ENCODE results near the gene TMEM132E. TPM values are rescaled to one million over a fixed set of nuclear protein-coding genes. Genes with fewer than 3 reads are reported as not detected.

TMEM132E gene
- total RNA-seq, 2 donors from 2014 or later, result 0.42 to 0.67 TPM

DNA sequence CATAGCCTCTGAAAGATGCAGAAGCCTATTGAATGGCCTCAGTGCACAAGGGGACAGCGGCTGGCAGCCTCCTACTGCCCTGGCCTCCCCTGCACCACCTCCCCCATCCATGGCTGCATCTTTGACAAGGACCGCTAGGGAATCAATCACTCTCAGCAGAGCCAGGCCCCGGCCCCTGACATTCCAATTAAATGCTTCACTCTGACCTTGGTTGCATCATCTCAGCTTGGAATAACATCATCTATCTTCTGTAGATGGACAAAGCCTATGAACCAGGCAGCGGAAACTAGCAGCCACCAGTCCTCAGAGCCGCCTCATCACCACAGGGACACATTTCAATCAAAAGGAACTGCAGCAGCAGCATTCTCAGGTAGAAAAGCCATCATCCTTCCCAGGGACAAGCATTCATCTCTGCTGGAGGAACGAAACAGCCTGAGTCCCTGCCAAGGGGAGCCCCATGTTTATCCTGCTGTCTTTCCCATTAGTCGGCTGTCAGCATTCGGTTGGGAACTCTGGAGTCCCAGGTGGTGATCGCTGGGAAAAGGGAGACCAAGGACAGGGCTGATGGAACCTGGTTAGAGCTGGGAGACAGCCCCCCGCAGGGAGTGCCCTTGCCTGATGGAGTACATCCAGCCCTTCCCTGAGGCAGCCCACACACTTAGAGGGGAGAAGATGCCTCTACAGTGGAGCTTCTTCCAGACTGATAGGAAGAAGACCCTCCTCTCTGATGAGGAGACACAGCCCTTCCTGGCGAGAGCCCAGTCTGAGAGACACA is 11.5 kb upstream of the TMEM132E start:
- intact Hi-C loops (cut with DNase I), result no loop called here
- no peak for DNase-seq (ENCODE audit: low spot score)

DNA sequence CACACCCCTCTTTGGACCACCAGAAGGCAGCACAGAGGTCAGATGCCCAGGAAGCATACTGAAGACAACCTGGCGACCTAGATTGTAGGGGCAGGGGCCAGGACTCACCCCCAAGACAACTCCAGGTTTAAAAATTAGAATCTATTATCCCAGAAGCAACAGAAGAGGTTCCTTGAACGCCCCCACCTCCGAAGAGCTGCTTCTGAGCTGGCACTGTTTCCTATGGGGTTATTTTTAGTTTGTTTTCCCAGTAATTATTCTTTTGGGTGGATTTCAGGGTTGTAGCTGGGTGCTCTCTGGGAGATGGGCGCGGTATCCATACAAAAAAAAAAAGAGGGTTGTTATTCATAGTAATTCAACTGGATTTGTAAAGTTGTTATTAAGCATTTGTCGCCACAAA is 10.4 kb upstream of the TMEM132E start:
- intact Hi-C loops (cut with DNase I), result no loop called here
- DNase-seq (ENCODE audit: low spot score), result no peak

DNA sequence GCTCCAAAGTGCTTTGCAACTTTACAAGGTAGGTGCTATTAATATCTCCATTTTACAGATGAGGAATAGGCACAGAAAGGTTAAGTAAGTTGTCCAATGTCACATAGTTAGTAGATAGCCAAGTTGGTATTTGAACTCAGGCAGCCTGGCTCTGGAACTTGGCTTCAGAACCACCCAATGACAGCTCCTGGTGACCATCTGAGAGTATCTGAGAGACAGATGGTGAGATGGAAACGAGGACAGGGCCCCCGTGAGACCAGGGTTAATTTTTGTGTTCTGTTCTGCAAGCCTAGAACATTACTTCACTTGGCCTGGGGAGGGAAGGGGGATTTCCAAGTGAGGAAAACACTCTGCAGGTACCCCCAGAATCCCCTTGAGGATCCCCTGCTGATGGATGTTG is 9.8 kb upstream of the TMEM132E start:
- no peak for DNase-seq (ENCODE audit: low spot score)
- intact Hi-C loops (cut with DNase I), result no loop called here

GRCh38 chr17:34570506-34570905 is 8.9 kb upstream of the TMEM132E start:
- intact Hi-C loops (cut with DNase I), result no loop called here
- no peak for DNase-seq (ENCODE audit: low spot score)

GRCh38 chr17:34571428-34572130 is 7.8 kb upstream of the TMEM132E start:
- intact Hi-C loops (cut with DNase I), result no loop called here
- DNase-seq (ENCODE audit: low spot score), result peak; percentile 73

- intact Hi-C loops (cut with DNase I), result no loop called here
- no peak for DNase-seq (ENCODE audit: low spot score)
Measured at GRCh38 chr17:34572483-34572882, 6.9 kb upstream of the TMEM132E start.

- DNase-seq (ENCODE audit: low spot score), result no peak
- intact Hi-C loops (cut with DNase I), result no loop called here
Measured at GRCh38 chr17:34575182-34575581, 4.2 kb upstream of the TMEM132E start.

DNA sequence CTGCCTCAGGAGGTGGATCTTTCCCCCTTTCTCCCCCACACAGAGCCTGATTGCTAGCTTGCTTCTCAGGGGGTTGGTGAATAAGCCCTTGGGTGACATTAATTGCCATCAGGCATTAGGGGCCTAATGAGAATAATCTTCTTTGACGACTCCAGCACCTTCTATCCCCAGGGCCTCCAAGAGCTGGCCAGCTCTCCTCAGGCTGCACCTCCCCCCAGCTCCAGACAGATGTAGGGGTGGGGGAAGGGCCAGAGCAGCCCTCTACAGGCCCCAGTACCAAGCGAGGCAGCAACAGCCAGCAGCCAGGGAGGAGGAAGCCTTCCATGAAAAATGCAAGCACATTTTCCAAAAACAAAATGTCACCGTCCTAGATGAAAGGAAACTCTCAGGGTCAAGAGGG is 1.4 kb upstream of the TMEM132E start:
- intact Hi-C loops (cut with DNase I), result no loop called here
- no peak for DNase-seq (ENCODE audit: low spot score)

DNA sequence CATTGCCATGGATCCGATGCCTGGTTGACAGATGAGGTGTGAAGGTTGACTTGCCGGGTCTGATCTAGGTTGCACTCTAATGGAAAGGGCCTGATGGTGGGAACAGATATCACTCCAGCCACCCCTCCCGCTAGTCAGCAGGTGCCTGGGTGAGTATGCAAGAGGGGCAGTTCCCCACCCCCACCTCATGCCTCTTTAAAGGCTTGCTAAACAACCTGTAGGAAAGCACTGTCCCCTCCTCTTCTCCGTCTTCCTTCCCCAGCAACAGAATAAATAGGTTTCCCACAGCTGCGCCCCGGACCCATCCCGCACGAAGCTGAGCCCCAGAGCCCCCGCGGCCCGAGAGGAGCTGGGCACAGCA is 746 bp upstream of the TMEM132E start:
- no peak for DNase-seq (ENCODE audit: low spot score)
- intact Hi-C loops (cut with DNase I), result no loop called here

- DNase-seq (ENCODE audit: low spot score), result peak; percentile 83
Measured at GRCh38 chr17:34579979-34580684, 750 bp downstream of the TMEM132E start.

DNA sequence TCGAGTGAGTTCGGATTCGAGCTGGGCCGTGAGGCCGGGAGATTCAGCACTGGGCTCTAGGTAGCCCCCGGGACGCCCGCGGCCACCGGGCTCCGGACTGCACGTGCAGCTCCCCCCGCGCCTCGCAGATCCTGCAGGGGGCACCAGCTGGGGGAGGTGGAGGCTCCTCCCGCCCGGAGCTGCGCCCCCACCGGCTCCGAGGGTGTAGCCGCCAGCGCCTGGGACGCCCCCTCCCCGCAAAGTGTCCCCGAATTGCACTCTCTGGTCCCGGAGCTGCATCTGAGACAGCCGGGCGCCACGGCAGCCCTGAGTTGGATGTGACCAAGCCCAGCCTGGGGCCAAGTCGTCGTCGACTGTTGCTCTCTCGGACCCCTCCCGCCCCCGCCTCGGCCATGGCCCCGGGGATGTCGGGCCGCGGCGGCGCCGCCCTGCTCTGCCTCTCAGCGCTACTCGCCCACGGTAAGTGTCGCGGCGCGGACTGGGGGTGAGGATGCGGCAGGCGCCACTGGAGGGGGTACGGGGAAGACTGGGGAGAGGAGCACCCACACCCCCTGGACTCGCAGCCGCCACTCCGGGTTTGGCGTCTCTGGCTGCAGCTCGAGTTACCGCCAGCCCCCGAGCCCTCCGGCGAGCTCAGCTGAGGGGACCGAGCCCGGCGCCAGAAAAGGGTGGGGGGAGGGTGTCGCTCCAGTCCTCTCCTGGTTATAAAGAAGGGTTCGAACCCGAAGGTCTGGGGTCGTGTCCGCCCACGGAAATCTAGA is 1.5 kb downstream of the TMEM132E start:
- peak; percentile 82 for DNase-seq (ENCODE audit: low spot score)
- intact Hi-C loops (cut with DNase I), result no loop called here

More at GRCh38 chr17:34579979-34580684, 750 bp downstream of the TMEM132E start:
- intact Hi-C loops (cut with DNase I), result no loop called here

DNA sequence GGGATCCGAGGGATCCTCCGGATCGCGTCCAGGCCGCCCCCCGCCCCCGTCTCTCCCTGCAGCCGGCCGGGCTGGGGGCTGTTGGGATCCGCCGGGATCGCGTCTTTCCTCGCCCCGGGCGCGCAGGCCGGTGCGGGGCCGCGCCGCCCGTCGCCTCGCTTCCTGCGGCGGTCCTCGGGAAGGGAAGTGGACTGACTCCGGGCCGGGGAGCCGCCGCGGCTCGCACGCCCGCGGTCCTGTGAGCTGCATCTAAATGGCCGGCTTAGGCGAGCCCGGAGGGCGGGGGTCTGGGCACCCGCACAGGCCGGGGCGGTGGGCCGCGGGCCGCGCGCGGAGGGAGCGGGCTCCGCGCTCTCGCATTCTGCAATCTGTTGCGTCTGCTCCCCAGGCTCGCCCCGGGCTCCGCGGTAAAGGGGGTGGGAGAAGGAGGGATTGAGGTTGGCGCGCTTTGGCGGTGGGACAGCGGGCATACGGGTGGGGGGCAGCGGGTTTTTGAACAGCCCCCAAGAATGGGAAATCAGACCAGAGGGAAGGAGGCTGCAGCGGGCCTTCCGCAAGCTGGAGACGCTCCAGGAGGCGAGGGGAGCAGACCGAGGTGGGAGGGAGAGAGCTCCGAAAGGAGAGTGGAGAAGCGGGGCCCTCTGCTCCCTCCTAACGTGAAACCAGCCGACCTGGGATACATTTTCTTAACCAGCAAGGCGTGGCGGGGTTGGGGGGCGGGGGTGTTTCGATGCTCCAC is 2.2 kb downstream of the TMEM132E start:
- intact Hi-C loops (cut with DNase I), result no loop called here
- peak; percentile 78 for DNase-seq (ENCODE audit: low spot score)

- intact Hi-C loops (cut with DNase I), result no loop called here
Measured at GRCh38 chr17:34582185-34582900, 3.0 kb downstream of the TMEM132E start.

GRCh38 chr17:34582901-34583245 is 3.5 kb downstream of the TMEM132E start:
- intact Hi-C loops (cut with DNase I), result no loop called here
- peak; percentile 44 for DNase-seq (ENCODE audit: low spot score)

More at GRCh38 chr17:34582185-34582900, 3.0 kb downstream of the TMEM132E start:
- peak; percentile 51 for DNase-seq (ENCODE audit: low spot score)

DNA sequence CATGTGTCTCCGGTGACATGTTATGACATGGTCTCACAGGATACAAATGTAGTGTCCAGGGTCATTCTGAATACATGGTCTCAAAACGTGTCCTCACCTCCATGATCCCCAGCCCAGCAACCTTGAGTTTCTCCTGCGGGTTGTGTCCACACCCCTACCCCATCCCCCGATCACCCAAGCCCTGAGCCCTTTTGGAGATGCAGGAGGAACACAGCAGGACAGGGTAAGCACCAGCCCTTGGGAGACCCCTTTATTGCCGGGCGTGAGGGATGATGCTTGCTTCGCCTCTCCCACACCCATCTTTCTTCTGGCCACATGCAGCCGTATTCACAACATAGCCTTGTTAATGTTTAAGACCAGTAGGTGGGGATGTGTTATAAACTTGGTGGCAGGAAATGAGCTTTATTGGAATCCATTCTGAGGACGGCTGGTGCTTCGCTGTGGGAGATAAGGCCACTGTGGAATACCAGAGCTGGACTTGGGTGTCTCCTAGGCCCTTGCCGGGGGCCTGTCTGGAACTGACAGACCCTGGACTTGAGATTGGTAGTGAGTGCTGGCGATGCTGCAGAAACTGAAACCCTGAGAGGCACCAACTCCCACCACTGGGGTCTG is 5.5 kb downstream of the TMEM132E start:
- peak; percentile 71 for DNase-seq (ENCODE audit: low spot score)
- intact Hi-C loops (cut with DNase I), result no loop called here

GRCh38 chr17:34586346-34586846 is 7.0 kb downstream of the TMEM132E start:
- DNase-seq (ENCODE audit: low spot score), result no peak
- intact Hi-C loops (cut with DNase I), result no loop called here

DNA sequence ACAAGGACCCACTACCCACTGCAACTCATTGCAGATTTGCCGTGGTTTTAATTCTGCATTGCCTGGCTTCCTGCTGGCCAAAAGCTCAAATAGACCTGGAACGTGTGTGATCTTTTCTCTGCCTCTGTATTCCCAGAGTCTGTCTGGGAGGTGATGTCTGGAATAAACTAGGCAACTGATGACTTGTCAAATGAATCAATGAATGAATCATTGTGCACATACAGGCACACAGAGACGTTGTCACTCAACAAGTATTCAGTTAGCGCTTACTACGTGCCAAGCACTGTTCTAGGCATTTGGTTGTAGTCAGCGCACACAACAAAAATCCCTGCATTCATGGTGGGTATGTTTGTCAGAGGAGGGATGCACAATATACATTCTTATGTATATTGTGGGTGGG is 8.9 kb downstream of the TMEM132E start:
- intact Hi-C loops (cut with DNase I), result no loop called here
- no peak for DNase-seq (ENCODE audit: low spot score)
